ENCODE results near the gene PGGT1B. TPM values are rescaled to one million over a fixed set of nuclear protein-coding genes. Genes with fewer than 3 reads are reported as not detected.

PGGT1B gene
- total RNA-seq, 4 donors from 2014 or later: 19.9 to 30.8 (median 20.9) TPM

GRCh38 chr5:115241881-115242642, 20.6 kb downstream of the PGGT1B start:
- Histone ChIP-seq H3K27me3 (no peaks in the 10 kb centered on the region), H3K4me1 (no peaks in the 10 kb centered on the region), H3K9me3 (no peaks in the 10 kb centered on the region), H3K27ac (no peak overlapping the region), H3K4me3 (replicated peaks in 1 of 3) (no peak overlapping the region), H3K36me3 (peaks cover 12 to 18% of the 10 kb centered on the region in 2 donors)
- DNase-seq: no peak
- TF ChIP-seq POLR2A (IDR thresholded peaks at IDR 0.05): no peak
- no peak for TF ChIP-seq CTCF (IDR thresholded peaks at IDR 0.05)
- intact Hi-C loops (cut with DNase I): no loop called here
- WGBS, 2 donors: 81 to 82% methylated on average over 4 of the region's 4 CpGs

- Histone ChIP-seq H3K4me1 (no peaks in the 10 kb centered on the region), H3K27me3 (no peaks in the 10 kb centered on the region), H3K27ac (no peak overlapping the region), H3K9me3 (no peaks in the 10 kb centered on the region), H3K4me3 (replicated peaks in 1 of 3) (no peak overlapping the region), H3K36me3 (peaks cover 12 to 23% of the 10 kb centered on the region in 2 donors)
- 94 to 98% methylated on average over 3 of the region's 3 CpGs for WGBS, 2 donors
- intact Hi-C loops (cut with DNase I): no loop called here
- TF ChIP-seq CTCF (IDR thresholded peaks at IDR 0.05) (no peak), POLR2A (IDR thresholded peaks at IDR 0.05) (no peak)
- DNase-seq: no peak
Observed at GRCh38 chr5:115237066-115237465, 25.6 kb downstream of the PGGT1B start.

GRCh38 chr5:115236599-115236998, 26.1 kb downstream of the PGGT1B start:
- Histone ChIP-seq H3K4me1 (no peaks in the 10 kb centered on the region), H3K36me3 (peaks cover 12 to 23% of the 10 kb centered on the region in 2 donors), H3K27ac (no peak overlapping the region), H3K4me3 (replicated peaks in 1 of 3) (no peak overlapping the region), H3K27me3 (no peaks in the 10 kb centered on the region), H3K9me3 (no peaks in the 10 kb centered on the region)
- TF ChIP-seq CTCF (IDR thresholded peaks at IDR 0.05): no peak
- TF ChIP-seq POLR2A (IDR thresholded peaks at IDR 0.05): no peak
- intact Hi-C loops (cut with DNase I): no loop called here
- WGBS, 2 donors: 87 to 93% methylated on average over 2 of the region's 2 CpGs
- DNase-seq: no peak

GRCh38 chr5:115231598-115231997, 31.1 kb downstream of the PGGT1B start:
- H3K36me3 ChIP-seq: peaks cover 0 to 11% of the 10 kb centered on the region in 2 donors

GRCh38 chr5:115229606-115230005, 33.1 kb downstream of the PGGT1B start:
- WGBS, 2 donors: 96 to 100% methylated on average over 1 of the region's 1 CpG
- Histone ChIP-seq H3K4me1 (no peaks in the 10 kb centered on the region), H3K36me3 (peaks cover 0 to 7% of the 10 kb centered on the region in 2 donors), H3K27me3 (no peaks in the 10 kb centered on the region), H3K9me3 (no peaks in the 10 kb centered on the region), H3K4me3 (replicated peaks in 1 of 3) (no peak overlapping the region), H3K27ac (no peak overlapping the region)
- intact Hi-C loops (cut with DNase I): no loop called here
- TF ChIP-seq POLR2A (IDR thresholded peaks at IDR 0.05): no peak
- no peak for DNase-seq

More at GRCh38 chr5:115231598-115231997, 31.1 kb downstream of the PGGT1B start:
- 89 to 91% methylated on average over 4 of the region's 4 CpGs for WGBS, 2 donors
- H3K4me1 ChIP-seq: no peaks in the 10 kb centered on the region
- no peak for TF ChIP-seq POLR2A (IDR thresholded peaks at IDR 0.05)
- no peak overlapping the region for H3K4me3 ChIP-seq (replicated peaks in 1 of 3)
- H3K27me3 ChIP-seq: no peaks in the 10 kb centered on the region
- intact Hi-C loops (cut with DNase I): no loop called here
- no peak overlapping the region for H3K27ac ChIP-seq
- DNase-seq: no peak
- H3K9me3 ChIP-seq: no peaks in the 10 kb centered on the region

GRCh38 chr5:115227281-115227680, 35.4 kb downstream of the PGGT1B start:
- Histone ChIP-seq H3K9me3 (no peaks in the 10 kb centered on the region), H3K27ac (no peak overlapping the region), H3K36me3 (peaks cover 0 to 7% of the 10 kb centered on the region in 2 donors), H3K27me3 (no peaks in the 10 kb centered on the region), H3K4me1 (no peaks in the 10 kb centered on the region), H3K4me3 (replicated peaks in 1 of 3) (no peak overlapping the region)
- TF ChIP-seq CTCF (IDR thresholded peaks at IDR 0.05) (no peak), POLR2A (IDR thresholded peaks at IDR 0.05) (no peak)
- 94 to 95% methylated on average over 1 of the region's 1 CpG for WGBS, 2 donors
- no peak for DNase-seq
- intact Hi-C loops (cut with DNase I): no loop called here

Data from thyroid gland (tissue), 4 donors.